ENCODE data around the gene PRR19.

Gene PRR19

DNA sequence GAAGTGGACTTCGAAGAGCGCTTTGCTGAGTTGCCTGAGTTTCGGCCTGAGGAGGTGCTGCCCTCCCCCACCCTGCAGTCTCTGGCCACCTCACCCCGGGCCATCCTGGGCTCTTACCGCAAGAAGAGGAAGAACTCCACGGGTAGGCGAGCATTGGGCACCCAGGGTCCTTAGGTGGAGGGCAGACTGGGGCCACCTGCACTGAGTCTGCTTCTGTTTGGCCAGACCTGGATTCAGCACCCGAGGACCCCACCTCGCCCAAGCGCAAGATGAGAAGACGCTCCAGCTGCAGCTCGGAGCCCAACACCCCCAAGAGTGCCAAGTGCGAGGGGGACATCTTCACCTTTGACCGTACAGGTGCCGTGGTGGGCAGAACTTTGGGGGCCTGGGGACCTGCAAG, 8.0 kb upstream of the PRR19 start:
- DNase-seq (ENCODE audit: low spot score), result no peak
- ChIA-PET CTCF (interaction anchor here (1.0 to 2.1 kb wide), 3 partner anchors 14 to 48 kb away, joined by 3 to 8 read pairs (median 5); no protein-coding TSS in a partner anchor), POLR2A (ENCODE audit: low non-redundant PET) (no interaction called here)
- peak overlapping the region; percentile 100 for H3K27ac ChIP-seq
- no peak for TF ChIP-seq CTCF (conservative IDR thresholded peaks at IDR 0.05; ENCODE audit: low read depth)

GRCh38 chr19:42294471-42295137, 7.3 kb upstream of the PRR19 start:
- ChIA-PET CTCF (interaction anchor here (1.4 to 2.1 kb wide), 2 partner anchors 15 to 48 kb away, joined by 5 to 8 read pairs; no protein-coding TSS in a partner anchor), POLR2A (ENCODE audit: low non-redundant PET) (no interaction called here)
- DNase-seq (ENCODE audit: low spot score), result no peak
- TF ChIP-seq CTCF (conservative IDR thresholded peaks at IDR 0.05; ENCODE audit: low read depth), result no peak
- H3K27ac ChIP-seq, result peak overlapping the region; percentile 100

- POLR2A ChIA-PET (ENCODE audit: low non-redundant PET), result no interaction called here
- peak overlapping the region; percentile 100 for H3K27ac ChIP-seq
- TF ChIP-seq CTCF (conservative IDR thresholded peaks at IDR 0.05; ENCODE audit: low read depth), result no peak
- DNase-seq (ENCODE audit: low spot score), result no peak
- CTCF ChIA-PET, result interaction anchor here (0.7 to 2.1 kb wide), 3 partner anchors 16 to 76 kb away, joined by 3 to 8 read pairs (median 5); no protein-coding TSS in a partner anchor
Measured at GRCh38 chr19:42295342-42295741, 6.6 kb upstream of the PRR19 start.

GRCh38 chr19:42295831-42296525, 6.0 kb upstream of the PRR19 start:
- peak; percentile 45 for DNase-seq (ENCODE audit: low spot score)
- POLR2A ChIA-PET (ENCODE audit: low non-redundant PET), result interaction anchor here (0.6 to 1.0 kb wide), 2 partner anchors 8 to 38 kb away, joined by 3 to 4 read pairs; no protein-coding TSS in a partner anchor
- peak overlapping the region; percentile 100 for H3K27ac ChIP-seq
- CTCF ChIA-PET, result interaction anchor here (0.5 to 2.1 kb wide), 9 partner anchors 16 to 176 kb away, joined by 3 to 8 read pairs (median 3); partner anchors contain the start of gene POU2F2
- peak; percentile 96 for TF ChIP-seq CTCF (conservative IDR thresholded peaks at IDR 0.05; ENCODE audit: low read depth)

DNA sequence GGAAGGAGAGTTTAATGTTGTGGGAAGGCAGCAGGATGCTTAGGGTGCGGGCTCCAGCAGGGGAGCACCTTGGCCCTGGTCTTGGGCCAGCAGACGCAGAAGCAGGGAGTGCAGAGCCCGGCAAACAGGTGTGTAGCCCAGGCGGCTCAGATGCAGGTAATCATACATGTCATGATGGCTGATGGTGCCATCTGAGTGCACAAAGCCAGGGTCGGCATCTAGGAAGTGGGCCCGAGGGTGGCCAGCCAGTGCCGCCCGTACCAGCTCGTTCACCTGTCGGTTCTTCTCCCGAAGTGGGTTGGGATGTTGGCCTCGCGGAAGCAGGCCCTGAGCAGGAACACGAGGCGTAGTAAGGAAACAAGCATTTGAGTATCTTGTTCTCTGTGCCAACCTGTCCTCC, 4.9 kb upstream of the PRR19 start:
- H3K27ac ChIP-seq, result peak overlapping the region; percentile 100
- POLR2A ChIA-PET (ENCODE audit: low non-redundant PET), result no interaction called here
- no peak for DNase-seq (ENCODE audit: low spot score)
- no peak for TF ChIP-seq CTCF (conservative IDR thresholded peaks at IDR 0.05; ENCODE audit: low read depth)
- CTCF ChIA-PET, result interaction anchor here (0.7 to 0.9 kb wide), 4 partner anchors 19 to 165 kb away, joined by 3 read pairs; partner anchors contain the start of gene POU2F2

DNA sequence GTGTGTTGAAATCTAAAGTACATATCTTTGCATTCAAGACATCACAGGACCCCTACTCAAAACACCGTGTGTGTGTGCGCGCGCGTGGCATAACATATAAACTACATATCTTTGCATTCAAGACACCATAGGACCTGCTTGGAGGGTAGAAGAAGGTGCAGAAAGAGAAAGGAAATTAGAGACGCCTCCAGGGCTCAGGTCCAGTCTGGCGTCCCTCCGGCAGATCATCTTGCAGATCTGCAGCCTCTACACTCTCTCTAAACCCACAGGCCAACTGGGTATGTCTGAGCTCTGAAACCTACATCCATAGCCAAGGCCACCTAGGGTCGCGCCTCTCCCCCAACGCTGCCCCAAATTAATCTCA, 1.2 kb downstream of the PRR19 start:
- no peak for DNase-seq (ENCODE audit: low spot score)
- ChIA-PET CTCF (no interaction called here), POLR2A (ENCODE audit: low non-redundant PET) (no interaction called here)
- TF ChIP-seq CTCF (conservative IDR thresholded peaks at IDR 0.05; ENCODE audit: low read depth), result no peak
- peak overlapping the region; percentile 100 for H3K27ac ChIP-seq
